Liver (tissue), 3 donors: ENCODE data around the gene POLE2.
"Not testable (repeated sequence)": the region's sequence is repeated elsewhere in the genome, so short reads cannot be mapped to it uniquely, and the experiment has no call there.

Source experiments
- ATF3 ChIP-seq: IDR thresholded peaks from 2 replicates; pipeline ENCODE4 v1.6.1; 2016; ENCODE audit warnings: antibody characterized with exemption
- EGR1 ChIP-seq, 2 donors: IDR thresholded peaks; 2 replicates each; pipeline ENCODE4 v1.6.1; 2016 to 2018; ENCODE audit warnings: antibody characterized with exemption in 2 of 2, low read depth in 2 of 2
- HNF4A ChIP-seq, 2 donors: conservative IDR thresholded peaks; 2 replicates each; pipeline ENCODE4 v1.6.1; 2016; ENCODE audit warnings: antibody characterized with exemption in 2 of 2, mild to moderate bottlenecking in 2 of 2
- HNF4G ChIP-seq: IDR thresholded peaks from 2 replicates; pipeline ENCODE4 v1.6.1; 2016; ENCODE audit warnings: antibody characterized with exemption
- JUND ChIP-seq, 2 donors: IDR thresholded peaks; 2 replicates each; pipeline ENCODE4 v1.6.1; 2016; ENCODE audit warnings: antibody characterized with exemption in 2 of 2
- NR2F2 ChIP-seq: IDR thresholded peaks from 2 replicates; pipeline ENCODE4 v1.6.1; 2016; ENCODE audit warnings: antibody characterized with exemption
- RAD21 ChIP-seq, 2 donors: IDR thresholded peaks; 2 replicates each; pipeline ENCODE4 v1.6.1; 2016; ENCODE audit warnings: antibody characterized with exemption in 2 of 2, mild to moderate bottlenecking in 2 of 2
- REST ChIP-seq: IDR thresholded peaks from 2 replicates; pipeline ENCODE4 v1.6.1; 2016; ENCODE audit warnings: antibody characterized with exemption, mild to moderate bottlenecking
- SP1 ChIP-seq: IDR thresholded peaks from 2 replicates; pipeline ENCODE4 v1.6.1; 2018; ENCODE audit warnings: antibody characterized with exemption, mild to moderate bottlenecking
- TAF1 ChIP-seq: conservative IDR thresholded peaks from 2 replicates; pipeline ENCODE4 v1.6.1; 2016; ENCODE audit warnings: antibody characterized with exemption, mild to moderate bottlenecking
- YY1 ChIP-seq: IDR thresholded peaks from 2 replicates; pipeline ENCODE4 v1.6.1; 2016; ENCODE audit warnings: antibody characterized with exemption, mild to moderate bottlenecking
- TF ChIP-seq, protein P1 (sequence below): fragments of 150-350 bp; IDR thresholded peaks from 2 replicates; pipeline ENCODE4 v1.5.1; 2017; ENCODE audit warnings: improper control_type of control experiment, low read depth, low read length; ENCODE audit not compliant: missing input control
- TF ChIP-seq, protein P2 (sequence below): IDR thresholded peaks from 2 replicates; pipeline ENCODE4 v1.6.1; 2016; ENCODE audit warnings: antibody characterized with exemption
- donor health status: healthy.
- donor health status: healthy.

- TF ChIP-seq, protein P1, sequence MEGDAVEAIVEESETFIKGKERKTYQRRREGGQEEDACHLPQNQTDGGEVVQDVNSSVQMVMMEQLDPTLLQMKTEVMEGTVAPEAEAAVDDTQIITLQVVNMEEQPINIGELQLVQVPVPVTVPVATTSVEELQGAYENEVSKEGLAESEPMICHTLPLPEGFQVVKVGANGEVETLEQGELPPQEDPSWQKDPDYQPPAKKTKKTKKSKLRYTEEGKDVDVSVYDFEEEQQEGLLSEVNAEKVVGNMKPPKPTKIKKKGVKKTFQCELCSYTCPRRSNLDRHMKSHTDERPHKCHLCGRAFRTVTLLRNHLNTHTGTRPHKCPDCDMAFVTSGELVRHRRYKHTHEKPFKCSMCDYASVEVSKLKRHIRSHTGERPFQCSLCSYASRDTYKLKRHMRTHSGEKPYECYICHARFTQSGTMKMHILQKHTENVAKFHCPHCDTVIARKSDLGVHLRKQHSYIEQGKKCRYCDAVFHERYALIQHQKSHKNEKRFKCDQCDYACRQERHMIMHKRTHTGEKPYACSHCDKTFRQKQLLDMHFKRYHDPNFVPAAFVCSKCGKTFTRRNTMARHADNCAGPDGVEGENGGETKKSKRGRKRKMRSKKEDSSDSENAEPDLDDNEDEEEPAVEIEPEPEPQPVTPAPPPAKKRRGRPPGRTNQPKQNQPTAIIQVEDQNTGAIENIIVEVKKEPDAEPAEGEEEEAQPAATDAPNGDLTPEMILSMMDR: not testable (repeated sequence)
- TF ChIP-seq REST; HNF4A (conservative IDR thresholded peaks at IDR 0.05); EGR1 (IDR thresholded peaks at IDR 0.05; ENCODE audit: low read depth in 2 of 2); SP1; JUND (IDR thresholded peaks at IDR 0.05); TAF1; ATF3; NR2F2; YY1; RAD21 (IDR thresholded peaks at IDR 0.05); HNF4G: not testable (repeated sequence)
- TF ChIP-seq, protein P2, sequence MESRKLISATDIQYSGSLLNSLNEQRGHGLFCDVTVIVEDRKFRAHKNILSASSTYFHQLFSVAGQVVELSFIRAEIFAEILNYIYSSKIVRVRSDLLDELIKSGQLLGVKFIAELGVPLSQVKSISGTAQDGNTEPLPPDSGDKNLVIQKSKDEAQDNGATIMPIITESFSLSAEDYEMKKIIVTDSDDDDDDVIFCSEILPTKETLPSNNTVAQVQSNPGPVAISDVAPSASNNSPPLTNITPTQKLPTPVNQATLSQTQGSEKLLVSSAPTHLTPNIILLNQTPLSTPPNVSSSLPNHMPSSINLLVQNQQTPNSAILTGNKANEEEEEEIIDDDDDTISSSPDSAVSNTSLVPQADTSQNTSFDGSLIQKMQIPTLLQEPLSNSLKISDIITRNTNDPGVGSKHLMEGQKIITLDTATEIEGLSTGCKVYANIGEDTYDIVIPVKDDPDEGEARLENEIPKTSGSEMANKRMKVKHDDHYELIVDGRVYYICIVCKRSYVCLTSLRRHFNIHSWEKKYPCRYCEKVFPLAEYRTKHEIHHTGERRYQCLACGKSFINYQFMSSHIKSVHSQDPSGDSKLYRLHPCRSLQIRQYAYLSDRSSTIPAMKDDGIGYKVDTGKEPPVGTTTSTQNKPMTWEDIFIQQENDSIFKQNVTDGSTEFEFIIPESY: not testable (repeated sequence)
Observed at GRCh38 chr14:49693735-49694124, 5.7 kb upstream of the POLE2 start.
